Globus pallidus (tissue), 1 donor: ENCODE data around the gene PCDH9.

Source experiments
- DNase-seq: peaks from one replicate; pipeline ENCODE4 v3.0.0-alpha.2; 2015; ENCODE audit warnings: low spot score

PCDH9 gene

GRCh38 chr13:66375756-66376155 is 854.4 kb downstream of the PCDH9 start:
- DNase-seq, result no peak

DNA sequence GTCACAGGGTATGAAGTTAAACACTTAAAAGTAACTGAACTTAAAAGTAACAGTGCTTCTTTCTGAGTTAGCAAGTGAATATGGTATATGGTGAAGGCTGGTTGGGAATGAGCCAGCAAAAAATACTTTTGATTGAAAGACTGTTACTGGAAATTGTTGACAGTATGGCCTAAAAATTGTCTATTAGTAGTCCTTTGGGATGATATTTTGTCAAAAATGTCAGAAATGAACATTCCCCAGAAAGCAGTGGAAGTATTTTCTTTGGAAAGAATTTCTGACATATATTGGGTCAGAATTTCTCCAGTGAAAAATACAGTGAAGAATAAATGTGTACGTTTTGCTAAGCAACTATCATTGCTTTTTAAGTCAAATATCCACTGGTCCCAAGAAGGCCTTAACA is 860.5 kb downstream of the PCDH9 start:
- DNase-seq, result no peak

- no peak for DNase-seq
These were observed 862.8 kb downstream of the PCDH9 start for GRCh38 chr13:66367356-66367755.

DNA sequence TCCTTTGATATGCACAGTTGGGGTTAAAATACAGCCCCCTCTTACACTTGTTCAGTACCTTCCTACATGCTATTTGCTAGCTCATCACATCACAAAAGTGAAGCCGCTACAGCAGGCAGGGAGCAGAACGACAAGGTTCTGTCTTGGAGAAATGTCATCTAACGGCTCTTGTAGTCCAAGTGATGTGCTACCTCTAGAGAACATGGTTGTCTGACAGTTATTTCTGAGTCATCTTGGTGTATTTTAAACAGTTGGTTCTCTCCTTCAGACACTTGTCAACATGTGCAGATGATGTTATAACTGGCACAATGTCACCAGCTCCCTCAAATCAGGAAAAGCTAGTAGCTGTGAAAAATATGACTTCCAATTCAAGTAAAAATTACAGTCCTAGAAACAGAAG is 865.0 kb downstream of the PCDH9 start:
- no peak for DNase-seq

DNA sequence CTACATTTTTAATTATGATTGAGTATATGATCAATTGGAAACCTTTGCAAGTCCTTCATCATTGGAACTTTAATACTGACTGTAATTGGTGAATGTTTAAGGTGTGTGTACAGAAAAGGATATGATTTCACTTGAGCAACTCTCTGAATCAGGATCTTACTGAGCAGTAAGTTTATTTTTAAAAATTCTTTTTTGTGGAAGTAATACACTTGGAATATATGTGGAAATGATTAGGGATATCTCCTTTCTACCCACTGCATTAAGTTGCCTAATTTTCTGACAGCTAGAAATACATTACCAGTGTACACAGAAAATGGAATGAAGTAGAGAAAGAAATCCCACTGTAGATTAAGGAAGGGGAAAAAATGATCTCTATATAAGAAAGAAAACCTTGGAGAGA is 865.8 kb downstream of the PCDH9 start:
- no peak for DNase-seq

DNA sequence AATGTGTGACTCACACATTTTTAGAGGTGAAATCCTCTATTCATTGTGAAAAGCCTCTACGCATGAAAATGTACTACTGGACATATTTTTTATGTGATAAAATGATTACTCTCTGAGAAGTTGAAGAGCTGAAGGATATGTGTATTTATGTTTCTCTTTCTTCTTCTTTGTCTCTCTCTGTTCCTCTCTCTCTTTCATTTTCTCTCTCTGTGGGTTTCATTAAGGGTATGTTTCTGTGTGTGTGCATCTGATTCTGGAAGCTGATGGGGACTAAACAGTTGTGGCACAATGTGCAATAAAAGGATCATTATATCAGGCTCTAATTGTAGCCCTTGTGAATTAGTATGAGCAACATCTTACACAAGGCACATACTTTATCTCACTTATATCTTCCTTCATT is 867.7 kb downstream of the PCDH9 start:
- no peak for DNase-seq

GRCh38 chr13:66359910-66360552 is 870.1 kb downstream of the PCDH9 start:
- DNase-seq, result no peak

DNA sequence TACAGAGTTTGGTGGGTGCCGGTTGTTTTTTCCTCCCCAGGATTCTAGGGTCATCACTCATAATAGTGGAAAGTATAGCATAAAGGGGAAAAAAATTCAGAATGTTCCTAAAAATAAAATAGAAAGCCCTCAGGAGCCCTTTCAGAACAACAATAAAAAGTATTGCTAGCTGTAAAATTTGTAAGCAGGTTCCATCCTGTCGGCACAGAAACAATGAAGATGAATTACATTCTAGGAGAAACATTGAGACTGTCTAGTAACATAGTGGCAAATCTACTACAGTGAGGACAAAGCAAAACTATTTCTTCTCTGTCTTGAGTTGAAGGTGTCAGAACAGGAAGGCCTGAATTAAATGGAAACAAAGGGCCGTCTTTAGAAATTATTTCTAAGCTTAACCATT is 870.7 kb downstream of the PCDH9 start:
- no peak for DNase-seq

DNA sequence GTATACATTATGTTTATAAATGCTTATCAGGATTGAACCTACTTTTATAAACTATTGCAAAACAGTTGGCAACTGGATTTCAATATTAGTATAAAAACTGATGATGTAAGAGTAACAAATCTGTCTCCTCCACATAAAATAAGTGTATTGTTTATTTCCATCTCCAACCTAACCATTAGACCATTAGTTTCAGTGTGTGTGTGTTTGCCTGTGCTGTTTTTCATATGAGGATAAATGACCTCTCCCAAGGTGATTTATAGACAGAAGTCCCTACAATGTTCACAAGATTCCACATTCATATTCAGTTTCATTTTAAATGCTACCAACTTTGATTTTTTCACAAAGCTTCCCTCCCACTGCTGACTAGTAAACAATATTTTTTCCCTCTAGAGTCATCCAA is 871.6 kb downstream of the PCDH9 start:
- no peak for DNase-seq

- DNase-seq, result no peak
These were observed 872.7 kb downstream of the PCDH9 start for GRCh38 chr13:66357463-66357862.

DNA sequence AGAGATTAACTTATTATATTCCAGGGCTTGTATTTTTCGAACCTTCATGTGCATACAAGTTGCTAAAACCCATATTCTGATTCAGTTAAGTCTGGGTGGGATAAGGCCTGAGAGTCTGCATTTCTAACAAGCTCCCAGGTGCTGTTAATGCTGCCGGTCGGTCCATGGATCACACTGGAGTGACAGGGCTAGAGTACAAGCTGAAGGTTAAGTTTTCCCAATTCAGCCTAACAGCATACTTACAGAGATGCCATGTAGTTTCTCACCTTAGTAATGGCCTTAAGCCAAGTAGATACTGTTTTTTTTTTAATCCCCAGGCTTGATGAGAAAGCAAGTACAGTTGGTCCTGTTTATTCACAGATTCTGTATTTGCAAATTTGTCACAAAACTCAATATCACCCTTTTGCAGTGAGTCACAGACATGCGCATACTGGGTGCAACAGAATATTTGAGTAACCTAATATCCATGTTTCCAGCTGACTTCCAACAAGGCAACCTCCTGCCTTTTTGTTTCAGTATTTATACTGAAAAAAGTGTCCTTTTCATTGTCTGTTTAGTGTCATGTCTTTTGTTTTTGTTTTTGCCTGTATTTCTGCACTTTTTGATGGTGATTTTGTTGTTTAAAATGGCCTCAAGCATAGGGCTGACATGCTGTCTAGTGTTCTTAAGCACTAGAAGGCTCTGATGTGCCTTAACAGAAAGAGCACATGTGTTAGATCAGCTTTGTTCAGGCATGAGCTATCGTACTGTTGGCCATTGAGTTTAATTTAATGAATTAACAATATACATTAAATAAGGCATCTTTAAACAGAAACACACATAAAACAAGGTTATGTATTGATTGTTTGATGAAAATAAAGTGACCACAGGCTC is 875.0 kb downstream of the PCDH9 start:
- DNase-seq, result no peak

DNA sequence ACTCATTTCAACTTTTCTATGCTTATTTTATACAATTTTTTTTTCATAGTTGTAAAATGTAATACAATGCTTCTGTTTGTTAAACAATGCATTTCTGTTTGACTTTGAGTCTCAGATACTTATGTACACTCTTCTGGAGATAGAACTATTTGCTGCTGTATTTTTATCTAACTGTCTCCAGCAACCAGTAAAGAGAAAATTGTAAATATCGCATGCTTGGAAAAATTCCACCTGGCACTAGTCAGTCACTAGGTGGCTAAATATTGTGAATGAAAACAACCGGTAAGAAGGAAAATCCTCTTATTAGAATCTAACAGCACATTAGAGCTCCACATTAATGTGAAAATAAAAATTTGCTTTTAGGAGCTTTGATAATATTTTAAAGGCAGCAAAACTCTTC is 876.5 kb downstream of the PCDH9 start:
- no peak for DNase-seq

DNA sequence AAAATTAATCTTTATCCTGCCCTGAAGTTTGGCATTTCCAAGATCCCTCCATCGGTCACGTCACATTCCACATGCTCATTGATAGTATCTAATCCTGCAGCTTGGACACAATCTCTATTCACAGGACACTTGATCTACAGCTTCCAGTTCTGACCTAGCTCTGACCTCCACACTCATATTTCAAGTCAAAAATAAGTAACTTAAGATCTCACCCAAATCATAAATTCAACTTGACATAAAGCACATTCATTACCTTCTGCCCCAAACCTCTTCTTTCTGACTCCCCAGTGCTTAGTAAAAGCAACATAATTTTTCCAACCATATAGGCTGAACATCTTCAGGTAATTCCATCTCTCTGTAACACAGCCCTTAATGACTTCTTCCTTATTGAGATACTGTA is 880.2 kb downstream of the PCDH9 start:
- no peak for DNase-seq

GRCh38 chr13:66348745-66349690 is 881.1 kb downstream of the PCDH9 start:
- peak; percentile 66 for DNase-seq

DNA sequence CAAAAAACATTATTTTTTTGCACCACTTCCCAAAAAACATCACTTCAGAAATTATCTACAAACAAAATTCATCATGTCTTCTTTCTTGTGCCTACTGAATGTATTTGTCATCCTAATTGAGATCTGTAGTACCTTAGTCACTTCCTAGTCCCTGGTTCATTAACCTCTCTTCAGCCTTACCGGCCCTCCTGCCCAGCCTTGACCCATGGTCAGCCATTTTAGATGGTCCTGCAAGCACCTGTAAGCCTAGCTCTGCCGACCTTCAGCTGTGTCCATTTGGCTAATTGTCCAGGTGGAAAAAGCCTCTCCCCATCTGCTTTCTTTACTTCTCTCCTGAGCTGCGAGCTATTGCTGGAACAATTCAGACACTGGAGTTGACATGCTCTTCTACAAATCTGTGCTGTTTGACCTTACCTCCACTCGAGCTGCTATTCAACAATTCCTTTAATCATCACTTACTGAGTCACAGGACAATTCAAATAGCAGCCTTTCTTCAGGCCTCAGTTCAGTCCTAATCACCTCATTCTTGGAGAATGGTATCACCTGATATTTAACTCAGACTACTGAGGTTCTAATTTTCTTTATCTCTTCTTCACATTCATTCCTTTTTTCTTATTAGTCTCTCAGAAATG is 882.5 kb downstream of the PCDH9 start:
- no peak for DNase-seq

DNA sequence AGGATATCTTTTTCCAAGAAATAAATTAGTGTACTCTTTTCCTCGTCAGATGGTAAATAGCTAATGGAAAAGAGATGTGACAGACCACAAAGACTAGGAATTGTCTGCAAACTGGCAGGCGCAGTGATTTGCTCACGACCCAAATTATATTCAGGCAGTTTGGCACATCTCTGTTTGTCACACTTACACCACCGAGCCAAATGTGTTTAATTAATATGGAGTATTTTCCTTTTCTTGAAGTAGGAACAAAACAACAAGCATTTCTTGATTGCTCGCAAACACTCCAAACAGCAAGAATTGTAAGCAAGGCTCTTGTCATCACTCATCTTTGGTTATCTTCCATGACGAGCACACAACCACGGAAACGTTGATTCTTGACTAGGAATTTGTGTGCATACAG is 884.2 kb downstream of the PCDH9 start:
- peak; percentile 64 for DNase-seq

GRCh38 chr13:66345518-66345810 is 884.7 kb downstream of the PCDH9 start:
- DNase-seq, result peak; percentile 42

GRCh38 chr13:66344805-66345517 is 885.2 kb downstream of the PCDH9 start:
- DNase-seq, result peak; percentile 69

GRCh38 chr13:66343224-66343828 is 886.8 kb downstream of the PCDH9 start:
- DNase-seq, result no peak

DNA sequence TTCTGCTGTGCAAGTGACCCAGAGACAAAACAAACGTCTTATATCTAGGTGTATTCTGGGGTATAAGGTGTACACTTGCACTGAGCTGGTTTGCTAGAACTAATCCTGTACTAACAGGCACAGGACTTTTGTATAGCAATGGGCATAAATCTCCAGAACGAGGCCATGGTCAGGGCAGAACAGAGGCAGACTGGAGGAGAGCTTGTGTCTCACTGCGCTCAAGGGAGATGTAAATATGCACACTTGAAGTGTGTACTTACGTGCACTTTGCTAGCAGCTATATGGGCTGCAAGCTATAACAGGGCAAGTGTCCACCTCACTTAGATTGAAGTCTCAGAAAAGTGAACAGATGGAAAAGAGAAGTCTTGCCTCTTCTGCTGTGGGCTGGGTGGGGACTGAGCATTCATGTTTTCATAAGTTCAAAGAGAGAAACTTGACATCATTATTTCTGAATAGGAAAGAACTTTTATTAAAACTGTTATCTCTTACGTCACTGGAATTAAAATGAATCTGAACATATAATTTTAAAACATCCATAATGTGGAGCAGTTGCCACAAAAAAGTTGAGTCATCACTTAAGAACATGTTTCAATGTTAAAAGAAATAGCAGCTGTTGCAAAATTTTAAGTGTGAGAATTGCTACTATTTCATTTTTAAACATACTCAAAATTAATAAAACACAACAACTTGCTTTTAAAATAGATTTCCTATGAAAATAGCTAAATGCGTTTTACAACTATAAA is 888.3 kb downstream of the PCDH9 start:
- DNase-seq, result no peak
